NCI-H1436 treated with DMSO at 0.1 percent for 48 hours (cell line): ENCODE data around the gene ZNF618.

Source experiments
- DNase-seq: peaks from one replicate; lab custom pipeline; 2025; lab: John Stamatoyannopoulos, UW

The ZNF618 gene

GRCh38 chr9:113957351-113957750 lies 81.2 kb downstream of the ZNF618 start:
- no peak for DNase-seq

- DNase-seq = no peak
Observed at GRCh38 chr9:113957821-113958341, 81.8 kb downstream of the ZNF618 start.

GRCh38 chr9:113958556-113958955 lies 82.4 kb downstream of the ZNF618 start:
- no peak for DNase-seq

GRCh38 chr9:113960768-113961167 lies 84.7 kb downstream of the ZNF618 start:
- no peak for DNase-seq

- no peak for DNase-seq
Observed at GRCh38 chr9:113962396-113962795, 86.3 kb downstream of the ZNF618 start.

GRCh38 chr9:113963017-113963620 lies 87.0 kb downstream of the ZNF618 start:
- no peak for DNase-seq

GRCh38 chr9:113963696-113964494 lies 87.8 kb downstream of the ZNF618 start:
- no peak for DNase-seq

- no peak for DNase-seq
Observed at GRCh38 chr9:113964495-113965170, 88.5 kb downstream of the ZNF618 start.

GRCh38 chr9:113966394-113966793 lies 90.3 kb downstream of the ZNF618 start:
- no peak for DNase-seq

GRCh38 chr9:113967380-113967779 lies 91.3 kb downstream of the ZNF618 start:
- no peak for DNase-seq

GRCh38 chr9:113969343-113969742 lies 93.2 kb downstream of the ZNF618 start:
- no peak for DNase-seq

GRCh38 chr9:113973226-113973625 lies 97.1 kb downstream of the ZNF618 start:
- DNase-seq = no peak

- DNase-seq = no peak
Observed at GRCh38 chr9:113973963-113974413, 97.9 kb downstream of the ZNF618 start.

- DNase-seq = no peak
Observed at GRCh38 chr9:113976915-113977314, 100.8 kb downstream of the ZNF618 start.

GRCh38 chr9:113978725-113979342 lies 102.7 kb downstream of the ZNF618 start:
- DNase-seq = no peak

- no peak for DNase-seq
Observed at GRCh38 chr9:113979343-113980127, 103.4 kb downstream of the ZNF618 start.

GRCh38 chr9:113984639-113985380 lies 108.7 kb downstream of the ZNF618 start:
- no peak for DNase-seq

GRCh38 chr9:113985968-113986585 lies 110.0 kb downstream of the ZNF618 start:
- no peak for DNase-seq

- DNase-seq = no peak
Observed at GRCh38 chr9:113986931-113987330, 110.8 kb downstream of the ZNF618 start.

GRCh38 chr9:113987526-113987925 lies 111.4 kb downstream of the ZNF618 start:
- no peak for DNase-seq
